ENCODE results near the gene CDK5RAP2.

DNA sequence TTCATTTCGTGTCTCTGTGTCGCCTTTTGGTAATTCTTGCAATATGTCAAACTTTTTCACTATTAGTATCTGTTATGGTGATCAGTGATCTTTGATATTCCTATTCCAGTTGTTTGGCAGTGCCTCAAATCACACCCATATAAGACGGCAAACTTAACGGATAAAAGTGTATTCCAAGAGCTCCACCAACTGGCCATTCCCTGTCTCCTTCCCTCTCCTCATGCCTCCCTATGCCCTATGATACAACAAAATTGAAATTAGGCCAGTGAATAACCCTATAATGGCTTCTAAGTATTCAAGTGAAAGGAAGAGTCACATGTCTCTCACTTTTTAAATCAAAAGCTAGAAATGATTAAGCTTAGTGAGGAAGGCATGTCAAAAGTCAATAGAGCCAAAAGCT lies 74.8 kb downstream of the CDK5RAP2 start:
- TF ChIP-seq, protein P1, sequence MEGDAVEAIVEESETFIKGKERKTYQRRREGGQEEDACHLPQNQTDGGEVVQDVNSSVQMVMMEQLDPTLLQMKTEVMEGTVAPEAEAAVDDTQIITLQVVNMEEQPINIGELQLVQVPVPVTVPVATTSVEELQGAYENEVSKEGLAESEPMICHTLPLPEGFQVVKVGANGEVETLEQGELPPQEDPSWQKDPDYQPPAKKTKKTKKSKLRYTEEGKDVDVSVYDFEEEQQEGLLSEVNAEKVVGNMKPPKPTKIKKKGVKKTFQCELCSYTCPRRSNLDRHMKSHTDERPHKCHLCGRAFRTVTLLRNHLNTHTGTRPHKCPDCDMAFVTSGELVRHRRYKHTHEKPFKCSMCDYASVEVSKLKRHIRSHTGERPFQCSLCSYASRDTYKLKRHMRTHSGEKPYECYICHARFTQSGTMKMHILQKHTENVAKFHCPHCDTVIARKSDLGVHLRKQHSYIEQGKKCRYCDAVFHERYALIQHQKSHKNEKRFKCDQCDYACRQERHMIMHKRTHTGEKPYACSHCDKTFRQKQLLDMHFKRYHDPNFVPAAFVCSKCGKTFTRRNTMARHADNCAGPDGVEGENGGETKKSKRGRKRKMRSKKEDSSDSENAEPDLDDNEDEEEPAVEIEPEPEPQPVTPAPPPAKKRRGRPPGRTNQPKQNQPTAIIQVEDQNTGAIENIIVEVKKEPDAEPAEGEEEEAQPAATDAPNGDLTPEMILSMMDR (IDR thresholded peaks at IDR 0.05; ENCODE audit: low read depth, low read length) = no peak
- no peak for TF ChIP-seq EZH2phosphoT487 (IDR thresholded peaks at IDR 0.05; ENCODE audit: low read depth)
